K562 treated with DMSO at 1 percent for 24 hours (cell line): ENCODE results near the gene DCAF16. TPM values are rescaled to one million over a fixed set of nuclear protein-coding genes. Genes with fewer than 3 reads are reported as not detected.

Experiments used
- total RNA-seq: library from RNA; unstranded; fragments of 300-600 nt; gene quantifications from 2 replicates; pipeline ENCODE4 v1.2.3, GENCODE V29; 2022; ENCODE audit warnings: low read depth; ENCODE audit not compliant: insufficient read depth

Gene DCAF16
- total RNA-seq, result 24.4 and 36.6 TPM in 2 replicates

DNA sequence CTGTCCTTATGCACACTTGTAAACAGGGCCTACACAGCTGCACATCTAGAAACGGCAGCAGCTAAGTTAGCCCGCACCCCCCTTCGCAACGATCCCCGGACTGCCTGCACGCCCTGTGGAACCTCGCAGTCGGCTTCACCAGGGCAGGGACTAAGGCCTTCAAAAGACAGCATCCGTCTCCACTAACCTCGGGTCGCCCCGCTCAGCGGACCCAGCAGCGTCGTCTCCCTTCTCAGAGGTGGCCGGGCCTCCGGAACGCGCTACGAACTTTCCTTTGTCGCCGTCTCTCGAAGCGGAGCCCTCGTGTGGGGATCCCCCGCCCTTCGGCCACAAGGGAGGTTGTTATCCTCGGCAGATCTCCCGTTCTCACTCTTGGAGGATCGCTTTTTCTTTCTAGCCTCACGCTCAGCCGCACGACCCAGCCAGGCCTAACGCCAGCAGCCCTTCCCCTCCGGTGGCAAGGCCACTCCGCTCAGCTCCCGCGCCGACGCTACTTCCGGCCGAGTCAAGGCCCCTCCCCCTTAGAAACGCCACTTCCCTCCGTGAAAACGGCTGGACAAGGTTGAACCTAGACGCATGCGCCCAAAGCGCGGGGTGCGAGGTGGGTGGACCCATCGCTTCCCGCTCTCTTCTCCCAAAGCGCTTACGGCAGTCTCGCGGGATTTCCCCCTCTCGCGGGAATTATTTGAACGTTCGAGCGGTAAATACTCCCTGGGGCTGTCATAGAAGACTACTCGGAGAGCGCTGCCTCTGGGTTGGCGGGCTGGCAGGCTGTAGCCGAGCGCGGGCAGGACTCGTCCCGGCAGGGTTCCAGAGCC is at the start of gene DCAF16, which contains the start of gene NCAPG:
TSS of gene DCAF16 (minus strand) at position 498 of the 818 bp plus-strand sequence. CDS start 6,616 bp downstream, outside the sequence.
TSS of gene NCAPG (plus strand) at position 720 of the 818 bp plus-strand sequence. CDS start 99 bp downstream, outside the sequence.

DNA sequence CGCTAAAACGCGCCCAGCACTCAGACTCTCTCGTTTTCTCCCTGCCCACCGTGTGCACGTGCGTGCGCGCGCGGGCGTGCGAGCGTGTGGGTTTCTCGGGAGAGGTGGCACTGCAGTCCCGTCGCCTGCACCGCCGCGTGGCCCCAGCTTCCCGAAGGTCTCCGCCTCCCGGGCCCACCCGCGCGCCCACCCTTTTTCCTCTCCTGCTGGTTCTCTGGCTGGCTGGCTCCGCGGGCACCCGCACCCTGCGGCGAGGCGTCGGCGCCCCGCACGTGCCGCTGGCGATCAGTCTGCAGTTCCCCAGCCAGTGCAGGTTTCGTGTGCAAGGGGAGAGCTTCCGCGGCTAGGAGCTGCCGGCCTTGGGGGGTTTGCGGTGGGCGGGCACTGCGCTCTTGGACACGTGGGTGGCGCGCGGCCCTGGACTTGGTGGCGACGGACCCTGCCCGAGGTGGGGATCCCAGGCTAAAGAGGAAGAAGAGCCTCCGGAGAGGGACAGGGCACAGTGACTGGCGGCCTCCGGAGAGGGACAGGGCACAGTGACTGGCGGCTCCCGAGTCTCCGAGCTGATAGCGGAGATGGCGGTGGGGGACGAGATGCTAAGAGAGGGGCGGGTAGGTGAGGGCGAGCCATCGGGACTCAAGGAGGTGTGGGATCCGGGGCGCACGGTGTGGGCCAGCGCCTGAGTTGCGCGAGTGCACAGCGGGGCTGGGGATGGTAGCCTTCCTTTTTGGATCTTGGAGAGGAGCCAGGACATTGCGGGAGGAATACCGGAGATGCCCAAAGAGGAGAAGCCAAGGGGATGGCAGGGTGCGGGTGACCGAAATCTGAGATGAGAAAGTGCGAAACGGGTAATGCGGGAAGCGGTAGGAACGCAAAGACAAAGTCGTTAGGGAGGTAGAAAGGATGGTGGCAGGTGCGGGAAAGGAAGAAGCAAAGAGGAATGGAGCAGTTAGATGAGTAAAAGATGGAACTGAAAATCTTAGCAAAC is 29.0 kb downstream of the DCAF16 start, which contains the start of gene FAM184B:
TSS of gene FAM184B (minus strand) at position 322 of the 988 bp plus-strand sequence. CDS start 322 bp downstream, outside the sequence.

Other genes with a start within 250 kb of the DCAF16 start
- gene LAP3, start 233.6 kb downstream of the DCAF16 start, total RNA-seq, result 37.6 and 47.9 TPM in 2 replicates
- 45.1 and 52.5 TPM in 2 replicates for gene MED28, start 196.1 kb downstream of the DCAF16 start, total RNA-seq
- not detected in 2 replicates for gene FAM184B, start 29.1 kb downstream of the DCAF16 start, total RNA-seq
- 33.2 and 41.9 TPM in 2 replicates for gene NCAPG, start 222 bp upstream of the DCAF16 start, total RNA-seq
- gene LCORL, start 211.0 kb upstream of the DCAF16 start, total RNA-seq, result 5.3 and 10.0 TPM in 2 replicates